Body of pancreas (tissue), 4 donors: ENCODE data around the gene DUOX2. TPM values are rescaled to one million over a fixed set of nuclear protein-coding genes. Genes with fewer than 3 reads are reported as not detected.

ENCODE experiments used
- ATAC-seq: fragments of 150-250 bp; one replicate; pipeline ENCODE4 v1.9.1; 2016
- DNase-seq, 4 donors: peaks; one replicate each; pipeline ENCODE4 v3.0.0-alpha.2; 2019
- H3K27ac ChIP-seq, 4 donors: fragments of 200-600 bp; sonication (generic); 1 replicate in 3 of 4; 2 replicates in 1 of 4; pipeline versions ENCODE4 v1.5.1 to v1.6.1; 2016 to 2019; ENCODE audit warnings: mild to moderate bottlenecking in 1 of 4, mixed read lengths in 1 of 4, moderate library complexity in 1 of 4
- H3K27me3 ChIP-seq, 2 donors: fragments of 200-600 bp; sonication (generic); one replicate each; pipeline ENCODE4 v1.6.0; 2016; ENCODE audit warnings: mild to moderate bottlenecking in 1 of 2
- H3K36me3 ChIP-seq, 2 donors: fragments of 200-600 bp; sonication (generic); replicated peaks in 1 of 2; 2 replicates each; pipeline ENCODE4 v1.5.1; 2016; ENCODE audit warnings: low read depth in 2 of 2; ENCODE audit not compliant: insufficient read depth in 1 of 2
- H3K4me1 ChIP-seq: fragments of 200-600 bp; sonication (generic); one replicate; pipeline ENCODE4 v1.6.0; 2016
- H3K4me3 ChIP-seq, 2 donors: fragments of 200-600 bp; sonication (generic); 1 replicate in 1 of 2; 2 replicates in 1 of 2; pipeline ENCODE4 v1.5.1; 2016 to 2019
- H3K9me3 ChIP-seq, 3 donors: fragments of 200-600 bp; sonication (generic); 1 replicate in 2 of 3; 2 replicates in 1 of 3; pipeline ENCODE4 v1.5.1; 2016
- CTCF ChIP-seq, 7 experiments: fragments of 450-650 bp in 4 of 7; fragments of 200-600 bp in 3 of 7; sonication (generic) in 3 of 7; IDR thresholded peaks; one replicate each; pipeline ENCODE4 v1.5.1; 2016 to 2019; ENCODE audit warnings: antibody characterized with exemption in 7 of 7
- POLR2A ChIP-seq, 3 donors: fragments of 450-650 bp; IDR thresholded peaks; one replicate each; pipeline ENCODE4 v1.6.1; 2016; ENCODE audit warnings: antibody characterized with exemption in 3 of 3, mild to moderate bottlenecking in 2 of 3
- WGBS, 2 donors: methylation state at CpG; one replicate each; pipeline ENCODE4 v1.1.5; 2017; 5-methylcytosine and 5-hydroxymethylcytosine counted together
- intact Hi-C: fragments of 100-400 bp; cut with DNase I; formaldehyde crosslinking; loops from one replicate; pipeline ENCODE4 v1.15.1; 2023
- total RNA-seq, 2 donors: library from RNA; depleted of rRNA; stranded (reverse); fragments of >200 nt; gene quantifications; one replicate each; pipeline ENCODE4 v1.1.0, GENCODE V29; 2016

Gene DUOX2
- total RNA-seq, 2 donors from 2014 or later: under 0.01 to 0.26 TPM

- DNase-seq: no peak
- intact Hi-C loops: no loop called here
These were observed 19.6 kb upstream of the DUOX2 start for GRCh38 chr15:45133561-45133920.

GRCh38 chr15:45132844-45133560 lies 19.0 kb upstream of the DUOX2 start:
- peaks cover 0 to 6% of the 10 kb centered on the region in 2 donors for H3K27me3 ChIP-seq
- peaks cover 13% of the 10 kb centered on the region for H3K4me1 ChIP-seq
- TF ChIP-seq CTCF (IDR thresholded peaks at IDR 0.05) (no peak), POLR2A (IDR thresholded peaks at IDR 0.05) (no peak)
- ATAC-seq (no peak), DNase-seq (no peak)
- no peaks in the 10 kb centered on the region for H3K9me3 ChIP-seq
- intact Hi-C loops: no loop called here
- H3K27ac ChIP-seq: no peak overlapping the region
- WGBS, 2 donors: 77 to 81% methylated on average over 3 of the region's 3 CpGs
- H3K4me3 ChIP-seq: no peak overlapping the region
- no peaks in the 10 kb centered on the region for H3K36me3 ChIP-seq

More at GRCh38 chr15:45133561-45133920, 19.6 kb upstream of the DUOX2 start:
- Histone ChIP-seq H3K9me3 (no peaks in the 10 kb centered on the region), H3K4me1 (peaks cover 13% of the 10 kb centered on the region), H3K4me3 (no peak overlapping the region), H3K27ac (no peak overlapping the region), H3K27me3 (peaks cover 0 to 6% of the 10 kb centered on the region in 2 donors), H3K36me3 (no peaks in the 10 kb centered on the region)
- no peak for TF ChIP-seq POLR2A (IDR thresholded peaks at IDR 0.05)
- TF ChIP-seq CTCF (IDR thresholded peaks at IDR 0.05): no peak
- 73 to 74% methylated on average over 5 of the region's 5 CpGs for WGBS, 2 donors
- no peak for ATAC-seq

DNA sequence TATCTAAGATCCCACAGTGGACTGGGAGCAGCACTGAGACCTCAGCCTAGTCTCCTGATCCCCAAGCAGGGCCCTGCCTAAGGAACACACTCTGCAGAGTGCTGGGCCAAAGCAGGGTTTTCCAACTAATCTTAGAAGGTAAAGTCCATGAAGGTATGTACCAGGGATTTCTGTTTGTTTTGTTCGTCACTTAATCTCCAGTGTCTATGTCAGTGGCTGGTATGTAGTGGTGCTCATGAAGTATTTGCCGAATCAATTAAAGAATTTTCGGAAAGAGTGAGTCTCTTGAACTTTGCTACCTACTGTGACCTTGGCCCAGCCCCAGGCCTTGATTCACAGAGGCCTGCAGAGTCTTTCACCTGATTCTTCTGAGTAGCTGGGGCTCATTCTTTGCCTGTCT lies 17.5 kb upstream of the DUOX2 start:
- intact Hi-C loops: no loop called here
- Histone ChIP-seq H3K36me3 (no peaks in the 10 kb centered on the region), H3K27ac (no peak overlapping the region), H3K27me3 (peaks cover 0 to 6% of the 10 kb centered on the region in 2 donors), H3K4me1 (peaks cover 13% of the 10 kb centered on the region), H3K9me3 (no peaks in the 10 kb centered on the region), H3K4me3 (no peak overlapping the region)
- TF ChIP-seq POLR2A (IDR thresholded peaks at IDR 0.05) (no peak), CTCF (IDR thresholded peaks at IDR 0.05) (no peak)
- WGBS, 2 donors: 32 to 56% methylated on average over 3 of the region's 3 CpGs
- no peak for DNase-seq
- no peak for ATAC-seq

DNA sequence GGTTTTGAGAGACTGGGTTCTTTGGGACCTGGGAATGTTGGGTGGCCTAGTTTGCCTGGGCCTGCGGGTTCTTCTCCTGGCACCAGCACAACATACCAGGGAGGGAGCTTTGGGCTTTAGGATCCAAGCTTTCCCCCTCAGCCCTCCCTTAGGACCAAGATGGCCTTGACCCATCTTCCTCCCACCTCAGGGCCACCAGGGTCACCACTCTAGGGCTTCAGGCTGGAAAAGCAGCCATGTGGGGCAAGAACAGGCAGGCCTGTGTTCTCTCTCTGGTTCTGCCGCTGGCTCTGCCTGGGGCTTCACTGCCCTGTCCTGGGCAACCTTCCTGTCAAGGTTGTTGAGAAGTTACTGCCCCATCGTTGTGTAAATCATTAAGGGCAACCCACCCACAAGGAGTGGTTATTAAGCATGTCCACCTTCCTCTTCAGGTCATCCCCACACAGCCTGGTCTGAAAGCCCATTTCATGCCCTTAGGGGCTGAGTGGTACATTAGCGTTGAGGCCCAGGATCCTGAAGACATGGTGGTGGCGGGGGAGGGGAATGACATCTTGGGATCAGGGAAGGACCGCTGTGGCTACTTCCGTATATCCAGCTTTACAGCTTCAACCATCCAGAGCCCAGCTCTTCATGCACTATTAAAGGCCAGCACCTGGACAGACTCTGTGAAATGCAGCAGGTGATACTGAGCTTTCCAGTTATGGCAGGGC lies 16.5 kb upstream of the DUOX2 start:
- no peak overlapping the region for H3K4me3 ChIP-seq
- ATAC-seq (no peak), DNase-seq (no peak)
- no peak overlapping the region for H3K27ac ChIP-seq
- intact Hi-C loops: no loop called here
- 87 to 95% methylated on average over 6 of the region's 7 CpGs for WGBS, 2 donors
- H3K27me3 ChIP-seq: no peaks in the 10 kb centered on the region
- no peaks in the 10 kb centered on the region for H3K36me3 ChIP-seq
- H3K4me1 ChIP-seq: peaks cover 12% of the 10 kb centered on the region
- H3K9me3 ChIP-seq: no peaks in the 10 kb centered on the region
- no peak for TF ChIP-seq POLR2A (IDR thresholded peaks at IDR 0.05)
- TF ChIP-seq CTCF (IDR thresholded peaks at IDR 0.05): no peak
